Liver (tissue), 3 donors: ENCODE measurements around the gene FAM110D.

ENCODE experiments used
- HNF4A ChIP-seq, 2 donors: conservative IDR thresholded peaks; 2 replicates each; pipeline ENCODE4 v1.6.1; 2016; ENCODE audit warnings: antibody characterized with exemption in 2 of 2, mild to moderate bottlenecking in 2 of 2
- JUND ChIP-seq, 2 donors: IDR thresholded peaks; 2 replicates each; pipeline ENCODE4 v1.6.1; 2016; ENCODE audit warnings: antibody characterized with exemption in 2 of 2
- TAF1 ChIP-seq: conservative IDR thresholded peaks from 2 replicates; pipeline ENCODE4 v1.6.1; 2016; ENCODE audit warnings: antibody characterized with exemption, mild to moderate bottlenecking
- TF ChIP-seq, protein P1 (sequence below): IDR thresholded peaks from 2 replicates; pipeline ENCODE4 v1.6.1; 2016; ENCODE audit warnings: antibody characterized with exemption
- TF ChIP-seq, protein P2 (sequence below): fragments of 150-350 bp; IDR thresholded peaks from 2 replicates; pipeline ENCODE4 v1.5.1; 2017; ENCODE audit warnings: improper control_type of control experiment, low read depth, low read length; ENCODE audit not compliant: missing input control
- TF ChIP-seq, protein P3 (sequence below): IDR thresholded peaks from 2 replicates; pipeline ENCODE4 v1.6.1; 2016; ENCODE audit warnings: antibody characterized with exemption, mild to moderate bottlenecking
- donor health status: healthy.
- donor health status: healthy.

DNA sequence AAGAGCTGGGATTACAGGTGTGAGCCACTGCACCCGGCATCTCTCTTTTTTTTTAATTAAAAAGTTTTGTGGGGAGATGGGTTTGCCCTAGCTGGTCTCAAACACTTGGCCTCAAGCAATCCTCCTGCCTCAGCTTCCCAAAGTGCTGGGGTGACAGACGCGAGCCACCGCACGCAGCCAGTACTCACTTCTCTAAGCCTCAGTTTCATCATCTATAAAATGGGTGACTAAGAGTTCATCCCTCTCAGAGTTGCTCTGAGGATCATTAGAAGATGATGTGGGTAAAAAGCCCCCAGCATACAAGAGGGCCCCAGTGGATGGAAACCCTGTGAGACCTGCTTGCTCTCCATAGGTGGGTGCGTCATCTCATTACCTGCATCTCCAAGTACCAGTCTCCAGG, 29.0 kb downstream of the FAM110D start:
- TF ChIP-seq, protein P1, sequence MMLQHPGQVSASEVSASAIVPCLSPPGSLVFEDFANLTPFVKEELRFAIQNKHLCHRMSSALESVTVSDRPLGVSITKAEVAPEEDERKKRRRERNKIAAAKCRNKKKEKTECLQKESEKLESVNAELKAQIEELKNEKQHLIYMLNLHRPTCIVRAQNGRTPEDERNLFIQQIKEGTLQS, result no peak
- TF ChIP-seq, protein P2, sequence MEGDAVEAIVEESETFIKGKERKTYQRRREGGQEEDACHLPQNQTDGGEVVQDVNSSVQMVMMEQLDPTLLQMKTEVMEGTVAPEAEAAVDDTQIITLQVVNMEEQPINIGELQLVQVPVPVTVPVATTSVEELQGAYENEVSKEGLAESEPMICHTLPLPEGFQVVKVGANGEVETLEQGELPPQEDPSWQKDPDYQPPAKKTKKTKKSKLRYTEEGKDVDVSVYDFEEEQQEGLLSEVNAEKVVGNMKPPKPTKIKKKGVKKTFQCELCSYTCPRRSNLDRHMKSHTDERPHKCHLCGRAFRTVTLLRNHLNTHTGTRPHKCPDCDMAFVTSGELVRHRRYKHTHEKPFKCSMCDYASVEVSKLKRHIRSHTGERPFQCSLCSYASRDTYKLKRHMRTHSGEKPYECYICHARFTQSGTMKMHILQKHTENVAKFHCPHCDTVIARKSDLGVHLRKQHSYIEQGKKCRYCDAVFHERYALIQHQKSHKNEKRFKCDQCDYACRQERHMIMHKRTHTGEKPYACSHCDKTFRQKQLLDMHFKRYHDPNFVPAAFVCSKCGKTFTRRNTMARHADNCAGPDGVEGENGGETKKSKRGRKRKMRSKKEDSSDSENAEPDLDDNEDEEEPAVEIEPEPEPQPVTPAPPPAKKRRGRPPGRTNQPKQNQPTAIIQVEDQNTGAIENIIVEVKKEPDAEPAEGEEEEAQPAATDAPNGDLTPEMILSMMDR, result no peak
- TF ChIP-seq HNF4A (conservative IDR thresholded peaks at IDR 0.05) (no peak), TAF1 (no peak), JUND (IDR thresholded peaks at IDR 0.05) (no peak)
- TF ChIP-seq, protein P3, sequence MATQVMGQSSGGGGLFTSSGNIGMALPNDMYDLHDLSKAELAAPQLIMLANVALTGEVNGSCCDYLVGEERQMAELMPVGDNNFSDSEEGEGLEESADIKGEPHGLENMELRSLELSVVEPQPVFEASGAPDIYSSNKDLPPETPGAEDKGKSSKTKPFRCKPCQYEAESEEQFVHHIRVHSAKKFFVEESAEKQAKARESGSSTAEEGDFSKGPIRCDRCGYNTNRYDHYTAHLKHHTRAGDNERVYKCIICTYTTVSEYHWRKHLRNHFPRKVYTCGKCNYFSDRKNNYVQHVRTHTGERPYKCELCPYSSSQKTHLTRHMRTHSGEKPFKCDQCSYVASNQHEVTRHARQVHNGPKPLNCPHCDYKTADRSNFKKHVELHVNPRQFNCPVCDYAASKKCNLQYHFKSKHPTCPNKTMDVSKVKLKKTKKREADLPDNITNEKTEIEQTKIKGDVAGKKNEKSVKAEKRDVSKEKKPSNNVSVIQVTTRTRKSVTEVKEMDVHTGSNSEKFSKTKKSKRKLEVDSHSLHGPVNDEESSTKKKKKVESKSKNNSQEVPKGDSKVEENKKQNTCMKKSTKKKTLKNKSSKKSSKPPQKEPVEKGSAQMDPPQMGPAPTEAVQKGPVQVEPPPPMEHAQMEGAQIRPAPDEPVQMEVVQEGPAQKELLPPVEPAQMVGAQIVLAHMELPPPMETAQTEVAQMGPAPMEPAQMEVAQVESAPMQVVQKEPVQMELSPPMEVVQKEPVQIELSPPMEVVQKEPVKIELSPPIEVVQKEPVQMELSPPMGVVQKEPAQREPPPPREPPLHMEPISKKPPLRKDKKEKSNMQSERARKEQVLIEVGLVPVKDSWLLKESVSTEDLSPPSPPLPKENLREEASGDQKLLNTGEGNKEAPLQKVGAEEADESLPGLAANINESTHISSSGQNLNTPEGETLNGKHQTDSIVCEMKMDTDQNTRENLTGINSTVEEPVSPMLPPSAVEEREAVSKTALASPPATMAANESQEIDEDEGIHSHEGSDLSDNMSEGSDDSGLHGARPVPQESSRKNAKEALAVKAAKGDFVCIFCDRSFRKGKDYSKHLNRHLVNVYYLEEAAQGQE, result no peak
